GM21381 (cell line): Measurements from ENCODE around the gene SLC6A18.

Experiments used
- ATAC-seq: cut with Tn5 transposase; IDR thresholded peaks from one replicate; pipeline ENCODE4 v1.9.1; 2021; ENCODE audit warnings: mild to moderate bottlenecking, moderate library complexity; ENCODE audit not compliant: unreplicated experiment

SLC6A18 gene

DNA sequence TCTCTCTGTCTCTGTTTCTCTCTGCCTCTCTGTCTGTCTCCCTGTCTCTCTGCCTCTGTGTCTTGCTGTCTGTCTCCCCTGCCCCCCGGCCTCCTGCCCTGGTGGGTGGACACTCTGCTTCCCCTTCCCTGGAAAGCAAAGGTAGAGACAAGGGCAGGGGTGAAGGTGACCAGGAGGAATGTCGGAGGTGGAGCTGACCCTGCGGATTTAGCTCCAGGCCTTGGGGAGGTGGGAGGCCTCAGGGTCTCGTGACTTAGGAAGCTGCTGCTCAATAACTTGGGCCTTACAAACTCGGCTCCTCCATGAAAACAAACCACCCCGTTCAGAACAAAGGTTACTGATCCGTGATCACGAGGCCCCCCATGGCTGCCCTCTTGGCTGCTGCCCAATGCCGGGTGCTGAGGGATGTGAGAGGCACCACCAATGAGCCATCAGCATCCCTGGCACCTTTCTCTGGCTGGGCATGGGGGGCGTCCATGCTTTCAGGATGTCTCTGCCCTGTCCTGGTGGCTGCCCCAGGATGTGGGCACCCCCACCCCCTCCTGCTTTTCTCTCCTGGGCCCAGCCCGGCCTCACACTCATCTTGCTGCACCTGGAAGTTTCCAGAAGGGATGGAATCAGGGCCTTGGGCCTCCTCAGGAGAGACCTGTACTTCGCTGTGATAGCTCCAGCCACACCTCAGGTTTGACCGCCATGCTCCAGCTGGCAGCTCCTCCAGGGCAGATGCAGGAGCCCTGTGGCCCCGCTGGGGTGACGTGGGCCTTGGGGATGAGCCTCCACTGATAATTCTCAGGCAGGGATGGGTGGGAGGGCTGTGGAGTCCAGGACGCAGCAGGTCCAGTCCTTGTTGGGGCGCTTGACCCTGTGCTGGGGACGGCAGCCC is 38.6 kb upstream of the SLC6A18 start:
- no peak for ATAC-seq

DNA sequence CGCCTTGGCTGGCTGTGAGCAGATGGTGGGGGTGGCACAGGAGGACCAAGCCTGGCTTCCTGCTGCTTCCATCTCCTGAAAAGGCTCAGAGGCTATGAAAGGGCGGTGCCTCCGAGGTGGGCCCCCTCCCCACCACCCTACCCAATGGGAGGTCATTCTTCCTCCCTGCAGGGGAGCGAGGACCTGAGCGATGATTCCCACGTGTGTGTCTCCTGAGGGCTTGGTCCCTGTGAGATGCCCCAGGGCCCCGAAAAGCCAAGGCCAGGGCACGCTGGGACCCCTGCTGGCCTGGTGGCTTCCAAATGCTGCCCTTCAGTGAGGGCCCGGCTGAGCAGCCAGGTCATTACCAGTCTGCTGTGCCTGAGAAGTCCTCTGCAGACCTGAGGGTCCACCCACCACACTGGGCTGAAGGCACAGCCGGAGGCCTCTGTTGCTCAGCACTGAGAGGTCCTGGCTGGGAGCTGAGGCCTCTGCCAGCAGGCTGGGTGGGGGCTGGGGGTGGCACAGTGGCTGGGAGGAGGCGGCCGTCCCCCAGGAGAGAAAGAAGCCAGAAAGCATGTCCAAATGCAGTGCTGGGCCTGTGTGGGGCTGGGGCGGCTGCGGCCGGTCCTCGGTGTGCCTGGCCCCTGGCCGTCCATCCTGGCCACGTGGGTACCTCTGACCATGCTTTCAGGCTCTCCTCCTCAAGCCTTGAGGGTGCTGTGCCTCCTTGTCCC is 37.8 kb upstream of the SLC6A18 start:
- ATAC-seq = no peak

DNA sequence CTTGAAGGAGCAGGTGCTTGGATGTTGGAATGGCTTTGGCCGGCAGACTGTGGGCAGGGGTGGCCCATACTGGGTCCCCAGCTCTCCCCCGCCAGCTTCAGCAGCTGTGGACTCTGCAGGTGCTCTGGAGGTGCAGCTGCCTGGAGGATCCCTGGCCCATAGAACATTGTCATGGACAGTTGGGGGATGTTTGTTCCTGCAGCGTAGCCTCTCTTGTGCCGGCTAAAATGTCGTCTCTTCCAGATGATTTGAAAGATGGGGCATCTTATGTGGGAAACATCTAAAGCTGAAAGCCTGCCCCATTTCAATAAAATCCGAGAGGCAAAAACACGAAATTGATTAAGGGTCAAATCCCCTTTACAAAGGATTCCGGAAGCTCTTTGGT is 37.2 kb upstream of the SLC6A18 start:
- ATAC-seq = no peak

DNA sequence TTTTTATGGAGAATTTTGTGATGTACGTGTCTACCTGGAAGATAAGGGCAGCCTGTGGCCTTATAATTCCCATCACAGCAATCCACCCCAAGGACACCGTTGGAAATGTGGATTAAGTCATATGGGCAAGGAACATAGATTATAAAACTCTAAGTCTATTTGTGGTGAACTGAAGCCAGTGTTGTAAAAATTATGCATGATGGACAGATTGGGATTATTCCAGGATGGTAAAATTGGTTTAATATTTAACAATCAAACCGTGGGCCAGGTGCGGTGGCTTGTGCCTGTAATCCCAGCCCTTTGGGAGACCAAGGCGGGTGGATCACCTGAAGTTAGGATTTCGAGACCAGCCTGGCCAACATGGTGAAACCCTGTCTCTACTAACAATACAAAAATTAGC is 36.7 kb upstream of the SLC6A18 start:
- ATAC-seq = no peak

DNA sequence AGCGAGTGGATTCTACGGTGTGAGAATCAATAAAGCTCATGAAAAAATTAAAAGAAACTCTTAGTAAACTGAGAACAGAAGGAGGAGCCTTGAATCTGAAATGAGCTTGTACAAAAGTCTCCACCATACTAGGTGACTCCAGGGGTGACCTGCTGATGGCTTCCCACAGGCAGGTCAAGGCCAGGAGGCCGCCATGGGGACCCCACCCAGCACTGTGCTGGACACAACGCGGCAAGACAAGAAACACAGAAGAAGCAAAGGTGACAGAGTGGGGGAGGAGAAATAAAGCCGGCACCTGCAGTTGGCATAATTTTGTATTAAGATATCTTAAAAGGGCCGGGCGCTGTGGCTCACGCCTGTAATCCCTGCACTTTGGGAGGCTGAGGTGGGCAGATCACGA is 35.9 kb upstream of the SLC6A18 start:
- no peak for ATAC-seq

DNA sequence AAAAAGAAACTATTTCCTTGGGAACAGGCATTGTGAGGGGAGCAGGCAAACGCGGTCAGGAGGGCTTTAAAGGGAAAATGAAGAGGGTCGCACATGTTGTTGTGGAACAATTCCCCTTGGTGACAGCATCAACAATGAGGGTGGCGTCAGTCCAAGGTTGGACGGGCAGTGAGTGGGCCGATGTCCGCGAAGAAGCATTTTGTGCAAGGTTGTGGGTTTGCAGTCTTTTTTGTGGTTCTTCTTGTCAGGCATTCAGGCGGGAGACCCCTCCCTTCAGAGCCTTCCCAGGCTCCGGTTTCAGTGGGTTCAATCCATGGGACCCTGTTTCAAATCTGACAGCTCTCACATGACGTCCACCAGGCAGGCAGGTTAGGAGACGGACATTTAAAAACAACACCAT is 34.9 kb upstream of the SLC6A18 start:
- no peak for ATAC-seq

DNA sequence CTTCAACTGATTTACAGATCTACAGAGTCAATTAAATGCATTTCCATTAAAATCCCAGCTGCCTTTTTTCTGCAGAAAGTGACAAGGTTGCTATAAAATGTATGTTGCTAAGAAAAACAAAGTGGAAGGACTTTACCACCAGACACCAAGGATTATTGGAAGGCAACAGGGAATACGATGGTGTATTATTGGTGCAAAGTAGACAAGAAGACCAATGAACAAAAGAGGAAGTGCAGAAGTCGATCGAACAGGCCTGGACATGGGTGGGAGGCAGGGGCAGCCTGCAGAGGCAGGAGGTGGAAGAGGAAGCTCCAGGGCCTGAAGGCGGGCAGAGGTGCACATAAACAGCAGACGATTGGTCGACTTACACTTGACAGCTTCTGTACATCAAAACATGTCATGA is 34.3 kb upstream of the SLC6A18 start:
- no peak for ATAC-seq

DNA sequence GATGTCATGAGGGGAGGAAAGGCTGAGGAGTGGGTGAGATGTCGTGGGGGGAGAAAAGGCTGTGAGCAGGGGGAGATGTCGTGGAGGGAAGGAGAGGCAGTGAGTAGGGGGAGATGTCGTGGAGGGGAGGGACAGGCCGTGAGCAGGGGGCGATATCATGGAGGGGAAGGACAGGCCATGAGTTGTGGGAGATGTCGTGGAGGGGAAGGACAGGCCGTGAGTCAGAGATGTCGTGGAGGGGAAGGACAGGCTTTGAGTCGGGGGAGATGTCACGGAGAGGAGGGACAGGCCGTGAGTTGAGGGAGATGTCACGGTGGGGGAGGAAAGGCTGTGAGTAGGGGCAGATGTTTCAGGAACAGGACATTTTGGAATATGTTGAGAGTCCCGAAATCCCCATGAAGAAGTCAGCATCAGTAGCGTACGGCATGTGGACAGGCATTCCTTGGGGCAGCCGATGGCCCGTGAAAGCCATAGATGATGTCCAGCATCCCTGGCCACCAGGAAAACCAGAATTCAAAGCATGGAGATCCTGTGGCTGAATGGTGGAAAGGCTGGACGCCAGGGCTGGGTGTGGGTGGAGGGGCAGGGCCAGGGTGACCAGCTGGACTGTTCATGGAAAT is 32.1 kb upstream of the SLC6A18 start:
- ATAC-seq = no peak

DNA sequence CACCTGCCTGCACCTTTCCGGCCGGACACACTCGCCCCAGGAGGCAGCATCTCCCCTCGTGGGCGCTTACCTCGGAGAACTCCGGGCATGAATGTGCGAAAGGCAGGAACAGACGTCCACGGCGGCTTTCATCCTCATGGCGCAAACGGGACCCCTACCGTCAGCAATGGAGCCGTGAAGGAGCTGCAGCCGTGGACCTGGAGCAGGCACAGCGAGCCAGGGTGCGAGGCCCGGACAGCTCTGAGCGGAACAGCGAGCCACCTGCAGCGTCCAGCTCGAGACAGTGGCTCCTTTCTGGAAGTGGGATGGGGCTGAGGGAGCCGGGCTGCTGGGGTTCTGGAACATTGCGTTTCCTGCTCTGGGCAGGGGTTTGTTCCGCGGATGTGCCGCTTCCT is 31.6 kb upstream of the SLC6A18 start:
- no peak for ATAC-seq

DNA sequence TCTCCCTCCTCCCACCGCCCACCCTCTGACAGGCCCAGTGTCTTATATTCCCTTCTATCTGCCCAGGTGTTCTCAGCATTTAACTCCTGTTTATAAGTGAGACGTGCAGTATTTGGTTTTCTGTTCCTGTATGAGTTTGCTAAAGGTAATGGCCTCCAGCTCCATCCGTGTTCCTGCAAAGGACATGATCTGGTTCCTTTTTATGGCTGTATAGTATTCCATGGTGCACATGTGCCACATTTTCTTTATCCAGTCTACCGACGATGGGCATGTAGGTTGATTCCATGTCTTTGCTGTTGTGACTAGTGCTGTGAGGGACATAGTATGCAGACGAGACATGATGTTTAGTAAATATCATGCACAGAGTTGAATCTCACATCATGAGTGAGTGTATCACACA is 30.8 kb upstream of the SLC6A18 start:
- no peak for ATAC-seq

DNA sequence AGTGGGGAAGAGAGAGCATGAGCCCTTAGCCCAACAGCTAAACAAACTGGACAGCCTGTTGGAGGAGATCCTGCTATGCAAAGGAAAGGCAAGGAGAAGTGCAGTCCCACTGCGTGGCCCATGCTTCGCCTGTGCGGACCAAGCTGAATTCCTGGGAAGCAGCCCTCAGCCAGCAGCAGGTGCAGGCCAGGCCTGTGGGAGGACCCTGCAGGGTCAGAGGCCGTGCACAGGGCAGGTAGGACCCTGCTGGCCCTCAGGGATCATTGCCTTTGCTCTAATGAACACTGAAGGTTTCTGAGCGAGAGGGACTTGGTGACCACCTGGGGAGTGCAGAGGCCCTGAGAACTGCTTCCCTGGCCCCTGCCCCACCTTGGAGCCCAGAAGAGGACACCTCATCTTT is 29.7 kb upstream of the SLC6A18 start:
- ATAC-seq = no peak

DNA sequence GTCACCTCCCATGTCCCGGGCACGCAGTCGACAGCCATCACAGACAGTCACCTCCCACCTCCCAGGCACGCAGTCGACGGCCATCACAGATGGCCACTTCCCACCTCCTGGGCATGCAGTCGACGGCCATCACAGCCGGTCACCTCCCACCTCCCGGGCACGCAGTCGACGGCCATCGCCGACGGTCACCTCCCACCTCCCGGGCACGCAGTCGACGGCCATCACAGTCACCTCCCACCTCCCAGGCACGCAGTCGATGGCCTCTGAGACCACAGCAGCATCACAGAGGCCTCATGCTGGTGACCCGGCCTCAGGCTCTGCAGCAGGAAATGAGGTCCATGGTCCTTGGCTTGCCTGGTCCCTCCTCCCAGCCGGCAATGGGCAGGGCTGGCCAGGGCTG is 29.3 kb upstream of the SLC6A18 start:
- no peak for ATAC-seq

DNA sequence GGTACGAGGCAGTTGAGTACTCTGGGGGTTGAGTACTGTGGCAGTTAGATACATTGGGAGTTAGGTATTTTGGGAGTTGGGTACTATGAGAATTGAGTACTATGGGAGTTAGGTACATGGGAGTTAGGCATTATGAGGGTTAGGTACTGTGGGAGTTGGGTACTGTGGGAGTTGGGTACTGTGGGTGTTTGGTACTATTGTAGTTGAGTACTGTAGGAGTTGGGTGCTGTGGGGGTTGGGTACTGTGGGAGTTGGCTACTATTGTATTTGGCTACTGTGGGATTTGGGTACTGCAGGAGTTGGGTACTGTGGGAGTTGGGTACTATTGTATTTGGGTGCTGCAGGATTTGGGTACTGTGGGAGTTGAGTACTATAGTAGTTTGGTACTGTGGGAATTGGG is 28.6 kb upstream of the SLC6A18 start:
- no peak for ATAC-seq

DNA sequence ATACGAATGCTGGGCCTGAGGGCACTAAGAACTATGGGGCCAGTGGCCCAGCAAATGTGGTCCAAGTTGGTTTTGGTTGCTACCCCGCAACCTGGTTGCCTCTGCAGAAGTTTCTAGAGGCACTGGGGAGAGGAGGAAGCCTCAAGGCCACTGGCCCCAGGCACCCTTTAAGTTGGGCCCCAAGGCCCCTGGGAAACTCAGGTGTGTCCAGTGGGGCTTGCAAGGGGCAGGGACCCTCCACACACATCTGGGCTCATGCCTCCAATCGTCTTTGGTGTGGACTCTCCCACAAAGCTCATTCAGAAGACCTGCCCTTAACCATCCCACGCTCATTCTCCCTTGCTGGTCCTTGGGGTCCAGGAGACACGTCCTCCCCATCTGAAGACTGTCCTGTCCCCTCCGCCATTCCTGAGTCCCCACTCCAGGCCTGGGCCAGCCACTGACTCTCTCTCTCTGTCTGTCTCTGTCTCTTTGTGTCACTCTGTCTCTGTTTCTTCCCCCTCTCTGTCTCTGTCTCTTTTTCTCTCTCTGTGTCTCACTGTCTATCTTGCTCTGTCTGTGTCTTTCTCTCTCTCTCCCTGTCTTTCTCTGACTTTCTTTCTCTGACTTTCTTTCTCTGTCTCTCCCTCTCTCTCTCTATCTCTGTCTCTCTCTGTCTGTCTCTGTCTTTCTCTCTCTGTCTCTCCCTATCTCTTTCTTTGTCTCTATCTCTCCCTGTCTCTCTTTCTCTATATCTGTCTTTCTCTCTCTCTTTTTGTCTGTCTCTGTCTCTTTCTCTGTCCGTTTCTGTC is 27.1 kb upstream of the SLC6A18 start:
- ATAC-seq = no peak

DNA sequence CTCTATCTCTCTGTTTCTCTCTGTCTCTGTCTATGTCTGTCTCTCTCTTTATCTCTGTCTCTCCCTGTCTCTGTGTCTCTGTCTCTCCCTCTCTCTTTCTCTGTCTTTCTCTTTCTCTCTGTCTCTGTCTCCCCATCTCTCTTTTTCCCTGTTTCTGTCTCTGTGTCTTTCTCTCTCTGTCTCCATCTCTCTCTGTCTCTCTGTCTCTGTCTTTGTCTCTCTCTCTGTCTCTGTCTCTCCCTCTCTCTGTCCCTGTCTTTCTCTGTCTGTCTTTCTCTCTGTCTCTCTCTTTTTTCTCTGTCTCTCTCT is 25.9 kb upstream of the SLC6A18 start:
- ATAC-seq = no peak

DNA sequence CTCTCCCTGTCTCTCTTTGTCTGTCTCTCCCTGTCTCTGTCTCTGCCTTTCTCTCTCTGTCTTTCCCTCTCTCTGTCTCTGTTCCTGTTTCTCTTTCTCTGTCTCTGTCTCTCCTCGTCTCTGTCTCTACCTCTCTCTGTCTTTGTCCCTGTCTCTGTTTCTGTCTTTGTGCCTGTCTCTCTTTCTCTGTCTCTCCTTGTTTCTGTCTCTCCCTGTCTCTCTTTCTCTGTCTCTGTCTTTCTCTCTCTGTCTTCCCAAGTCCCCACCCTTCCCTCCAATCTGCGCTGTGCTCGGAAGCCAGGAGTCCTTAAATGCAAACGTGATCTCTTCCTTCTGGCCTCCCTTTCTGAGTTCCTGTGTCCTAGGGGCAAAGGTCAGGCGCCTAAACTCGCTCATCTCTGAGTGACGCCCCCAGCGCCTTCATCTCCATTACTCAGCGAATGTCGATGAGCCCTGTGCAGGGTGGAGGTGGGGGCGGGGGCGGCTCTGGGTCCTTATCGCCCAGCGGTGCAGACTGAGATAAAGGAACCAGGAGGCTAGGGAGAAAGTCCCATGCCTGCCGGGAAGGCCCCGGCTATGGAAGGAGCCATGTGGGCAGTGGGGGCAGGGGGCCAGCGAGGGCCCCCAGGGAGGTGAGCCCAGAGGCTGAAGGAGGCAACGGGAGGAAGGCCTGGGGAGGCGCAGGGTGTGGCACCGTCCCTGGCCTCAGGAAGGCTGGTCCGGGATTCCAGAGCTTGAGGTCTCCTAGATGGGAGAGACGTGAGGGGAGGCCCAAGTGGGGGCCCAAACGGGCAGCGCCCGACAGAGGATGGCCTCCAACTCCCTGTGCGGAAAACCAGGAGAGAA is 25.3 kb upstream of the SLC6A18 start:
- no peak for ATAC-seq

DNA sequence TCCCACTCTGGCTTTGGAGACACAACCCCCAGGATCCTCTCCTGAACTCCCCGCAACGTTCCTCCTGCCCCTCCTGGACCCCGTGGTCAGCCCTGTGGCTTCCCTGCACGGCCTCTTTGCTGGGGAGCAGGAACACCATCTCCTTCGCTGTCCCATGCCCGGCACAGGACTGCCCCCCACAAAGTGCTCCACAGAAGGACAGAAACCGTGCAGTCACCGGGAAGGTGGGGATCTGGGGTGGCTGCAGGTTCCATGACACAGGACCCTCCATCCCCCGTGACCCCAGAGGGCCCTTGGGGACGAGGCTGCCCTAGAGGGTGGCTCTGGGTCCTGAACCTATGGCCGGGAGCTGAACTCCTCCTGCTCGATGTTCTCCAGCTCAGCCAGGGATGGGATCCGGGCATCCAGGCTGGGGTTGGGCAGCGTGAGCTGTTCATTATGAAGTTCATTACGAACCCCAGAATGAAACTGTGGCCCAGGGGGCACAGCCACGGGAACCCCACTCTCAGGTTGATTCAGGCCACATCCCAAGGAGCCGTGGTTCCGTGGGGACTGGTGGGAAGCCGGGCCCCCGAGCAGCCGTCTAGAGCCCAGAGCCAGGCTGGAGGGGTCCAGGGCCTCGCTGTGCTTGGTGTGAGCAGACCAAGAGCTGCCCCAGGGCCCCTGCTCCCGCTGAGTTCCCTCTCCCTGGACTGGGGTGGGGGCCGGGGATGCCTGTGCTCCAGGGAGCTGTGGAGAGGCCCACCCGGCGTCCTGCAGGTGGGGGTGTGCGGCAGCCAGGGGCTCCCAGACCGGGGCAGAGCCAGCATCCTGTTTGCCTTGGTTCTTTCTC is 24.5 kb upstream of the SLC6A18 start:
- ATAC-seq = no peak

DNA sequence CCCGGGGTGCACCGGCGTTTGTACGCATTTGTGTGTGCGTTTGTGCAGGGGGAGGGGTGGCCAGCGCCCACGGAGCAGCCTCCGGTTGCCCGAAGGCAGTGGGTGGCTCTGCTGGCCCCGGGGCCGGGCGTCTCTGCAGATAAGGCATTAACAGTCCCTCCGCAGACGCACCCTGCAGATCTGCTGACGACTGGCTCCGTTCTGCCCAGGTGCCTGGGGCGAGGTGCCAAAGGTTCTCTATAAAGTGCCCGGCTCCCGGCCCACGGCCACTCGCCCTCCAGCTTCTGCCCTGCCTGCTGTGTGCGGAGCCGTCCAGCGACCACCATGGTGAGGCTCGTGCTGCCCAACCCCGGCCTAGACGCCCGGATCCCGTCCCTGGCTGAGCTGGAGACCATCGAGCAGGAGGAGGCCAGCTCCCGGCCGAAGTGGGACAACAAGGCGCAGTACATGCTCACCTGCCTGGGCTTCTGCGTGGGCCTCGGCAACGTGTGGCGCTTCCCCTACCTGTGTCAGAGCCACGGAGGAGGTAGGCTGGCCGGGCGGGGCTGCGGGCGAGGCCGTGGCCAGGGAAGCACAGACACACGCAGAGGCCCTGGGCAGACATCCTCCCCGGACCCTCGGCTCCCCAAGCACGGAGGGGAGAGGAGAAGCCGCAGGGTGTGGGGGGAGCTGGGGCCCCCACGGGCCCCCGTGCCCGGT is 23.7 kb upstream of the SLC6A18 start, which contains the start of gene SLC6A19:
SLC6A19 (plus strand) TSS at position 269 of the 699 bp plus-strand sequence; CDS start at position 325, 56 bp downstream.
- ATAC-seq = no peak
